HL-60/S4 treated with retinoic acid at 250 ng/mL for 4 days and 3 days (cell line): ENCODE measurements around the gene TFE3.

Source experiments
- in situ Hi-C: fragments of 300-500 bp; cut with MboI; formaldehyde crosslinking; loops from 2 replicates; pipeline ENCODE4 v1.7.0; 2022; ENCODE audit warnings: low sequenced_read_pairs

TFE3 gene, protein sequence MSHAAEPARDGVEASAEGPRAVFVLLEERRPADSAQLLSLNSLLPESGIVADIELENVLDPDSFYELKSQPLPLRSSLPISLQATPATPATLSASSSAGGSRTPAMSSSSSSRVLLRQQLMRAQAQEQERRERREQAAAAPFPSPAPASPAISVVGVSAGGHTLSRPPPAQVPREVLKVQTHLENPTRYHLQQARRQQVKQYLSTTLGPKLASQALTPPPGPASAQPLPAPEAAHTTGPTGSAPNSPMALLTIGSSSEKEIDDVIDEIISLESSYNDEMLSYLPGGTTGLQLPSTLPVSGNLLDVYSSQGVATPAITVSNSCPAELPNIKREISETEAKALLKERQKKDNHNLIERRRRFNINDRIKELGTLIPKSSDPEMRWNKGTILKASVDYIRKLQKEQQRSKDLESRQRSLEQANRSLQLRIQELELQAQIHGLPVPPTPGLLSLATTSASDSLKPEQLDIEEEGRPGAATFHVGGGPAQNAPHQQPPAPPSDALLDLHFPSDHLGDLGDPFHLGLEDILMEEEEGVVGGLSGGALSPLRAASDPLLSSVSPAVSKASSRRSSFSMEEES

DNA sequence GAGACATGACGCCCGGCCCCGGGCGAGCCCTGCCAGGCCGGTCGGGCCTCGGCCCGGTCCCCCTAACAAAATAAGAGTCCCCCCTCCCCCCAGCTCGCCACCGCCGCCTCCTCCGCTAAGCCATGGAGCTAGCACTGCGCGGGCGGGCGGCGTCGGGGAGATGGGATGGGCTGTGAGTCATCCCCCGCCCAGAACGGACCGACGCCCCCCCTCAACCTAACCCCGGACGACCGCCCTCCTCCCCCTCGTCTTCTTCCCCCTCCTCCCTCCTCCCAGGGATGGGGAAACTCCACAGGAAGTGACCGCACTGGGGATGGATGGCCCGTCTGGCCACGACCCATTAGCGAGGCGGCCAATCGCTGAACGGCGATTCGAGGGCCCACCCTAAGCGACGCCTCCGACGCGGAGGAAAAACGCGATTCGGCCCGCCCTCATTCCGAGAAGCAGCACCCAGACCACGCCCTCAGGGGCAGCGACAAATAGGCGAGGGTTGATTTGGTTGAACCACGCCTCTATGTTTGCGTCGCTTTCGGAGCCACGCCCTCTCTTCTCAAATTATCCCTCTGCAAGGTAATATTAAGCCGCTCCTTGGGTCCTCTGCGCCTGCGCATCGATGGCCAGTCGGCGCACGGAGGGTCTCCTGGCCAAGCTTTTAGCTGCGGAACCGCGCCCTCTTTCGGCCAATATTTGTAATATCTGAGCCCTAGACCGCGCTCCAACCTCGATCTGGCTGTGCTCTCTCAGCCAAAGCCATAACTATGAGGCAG, at the start of gene TFE3:
TFE3 (minus strand) TSS at position 138 of the 767 bp plus-strand sequence; CDS start at position 7, 131 bp downstream.
- in situ Hi-C loops = no loop called here

DNA sequence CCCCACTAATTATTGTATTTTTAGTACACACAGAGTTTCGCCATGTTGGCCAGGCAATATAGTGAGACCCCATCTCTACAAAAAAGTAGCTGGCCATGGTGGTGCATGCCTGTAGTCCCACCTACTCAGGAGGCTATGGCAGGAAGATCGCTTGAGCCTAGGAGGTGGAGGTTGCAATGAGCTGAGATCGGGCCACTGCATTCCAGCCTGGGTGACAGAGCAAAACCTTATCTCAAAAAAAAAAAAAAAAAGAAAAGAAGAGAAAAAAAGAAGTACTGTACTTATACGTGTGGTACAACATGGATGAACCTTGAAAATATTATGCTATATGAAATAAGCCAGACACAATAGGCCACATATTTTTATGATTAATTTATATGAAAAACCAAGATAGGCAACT, 46.4 kb upstream of the TFE3 start:
- in situ Hi-C loops = no loop called here

DNA sequence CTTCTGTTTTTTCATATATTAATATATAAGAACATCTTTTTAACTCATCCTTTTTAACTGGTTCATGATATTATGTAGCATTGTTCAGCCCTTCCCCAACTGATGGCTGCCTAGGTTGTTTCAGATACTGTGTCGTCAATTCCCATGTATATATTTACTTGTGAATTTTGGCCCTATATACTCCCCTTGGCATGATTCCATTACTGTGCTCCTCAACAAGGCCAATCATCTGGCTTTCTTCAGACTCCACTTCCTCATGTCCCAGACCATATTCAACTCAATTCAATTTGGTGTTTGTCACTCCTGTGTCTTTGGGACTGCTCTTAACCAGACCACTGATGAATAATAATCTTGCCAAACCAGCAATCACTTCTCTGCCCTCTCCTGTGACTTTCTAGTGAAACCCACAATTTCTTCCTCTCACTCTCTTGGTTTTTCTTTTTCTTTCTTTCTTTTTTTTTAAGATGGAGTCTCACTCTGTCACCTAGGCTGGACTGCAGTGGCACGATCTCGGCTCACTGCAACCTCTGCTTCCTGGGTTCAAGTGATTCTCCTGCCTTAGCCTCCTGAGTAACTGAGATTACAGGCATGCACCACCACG, 39.2 kb upstream of the TFE3 start:
- in situ Hi-C loops = no loop called here

DNA sequence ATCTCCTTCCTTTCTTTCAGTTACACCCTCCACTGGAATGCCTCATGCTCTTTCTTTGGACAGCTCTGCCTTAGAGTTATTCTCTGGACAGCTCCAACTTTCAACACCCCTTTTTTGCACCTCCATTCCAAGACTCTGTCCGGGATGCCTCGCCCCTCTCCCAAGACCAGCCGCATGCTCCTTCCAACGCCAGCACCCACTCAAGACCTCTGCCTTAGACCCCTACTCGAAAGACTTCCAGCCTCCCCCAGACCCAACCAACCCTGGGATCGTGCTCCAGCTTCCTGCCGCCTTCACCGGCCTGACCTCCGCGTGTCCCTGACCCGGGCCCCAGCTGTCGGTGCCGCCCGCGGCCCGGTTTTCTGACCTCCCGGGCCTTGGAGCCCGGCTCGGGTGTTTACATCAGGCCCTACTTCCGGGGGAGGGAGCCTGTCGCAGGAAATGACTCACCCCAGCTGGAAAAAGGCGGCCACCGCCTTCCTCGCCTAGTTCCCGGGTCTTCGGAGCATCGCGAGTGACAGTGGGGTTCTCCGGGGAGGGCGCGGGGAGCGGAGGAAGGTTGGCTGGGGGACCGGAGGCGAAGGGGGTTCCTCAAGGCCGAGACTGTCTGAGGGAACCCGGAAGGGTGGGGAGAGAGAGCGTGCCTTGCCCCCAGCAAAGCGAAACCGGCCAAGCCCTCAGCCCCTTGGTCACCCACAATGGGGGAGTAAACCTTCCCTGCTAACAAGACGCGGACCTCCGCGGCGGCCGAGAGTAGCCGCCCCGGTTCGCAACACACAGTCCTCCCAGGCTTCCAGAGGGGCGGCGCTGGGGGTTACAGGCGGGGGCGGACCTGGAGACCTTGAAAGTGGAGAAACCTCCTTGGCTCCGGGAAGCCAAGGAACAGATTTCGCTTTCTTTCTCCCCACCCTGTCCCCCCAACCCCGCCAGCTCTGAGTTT, 36.6 kb upstream of the TFE3 start, which contains the start of gene WDR45:
WDR45 (minus strand) TSS at position 399 of the 940 bp plus-strand sequence. CDS start 1,792 bp downstream, outside the sequence.
- in situ Hi-C loops = no loop called here

DNA sequence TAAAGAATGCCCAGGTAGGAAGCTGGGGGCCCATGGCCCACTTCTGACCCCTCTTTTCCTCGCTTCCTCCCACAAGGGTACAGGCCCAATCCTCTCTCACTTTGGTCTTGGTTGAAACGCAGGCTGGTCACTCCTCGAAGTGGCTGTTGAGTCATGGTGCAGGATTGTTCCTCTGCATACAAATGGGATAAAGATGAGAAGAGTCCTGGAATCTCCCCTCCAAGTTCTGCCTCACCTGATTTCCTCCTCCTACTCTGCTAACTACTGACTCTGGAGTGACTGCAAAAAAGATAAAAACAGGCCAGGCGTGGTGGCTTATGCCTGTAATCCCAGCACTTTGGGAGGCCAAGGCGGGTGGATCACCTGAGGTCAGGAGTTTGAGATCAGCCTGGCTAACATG, 34.8 kb upstream of the TFE3 start:
- in situ Hi-C loops = no loop called here

DNA sequence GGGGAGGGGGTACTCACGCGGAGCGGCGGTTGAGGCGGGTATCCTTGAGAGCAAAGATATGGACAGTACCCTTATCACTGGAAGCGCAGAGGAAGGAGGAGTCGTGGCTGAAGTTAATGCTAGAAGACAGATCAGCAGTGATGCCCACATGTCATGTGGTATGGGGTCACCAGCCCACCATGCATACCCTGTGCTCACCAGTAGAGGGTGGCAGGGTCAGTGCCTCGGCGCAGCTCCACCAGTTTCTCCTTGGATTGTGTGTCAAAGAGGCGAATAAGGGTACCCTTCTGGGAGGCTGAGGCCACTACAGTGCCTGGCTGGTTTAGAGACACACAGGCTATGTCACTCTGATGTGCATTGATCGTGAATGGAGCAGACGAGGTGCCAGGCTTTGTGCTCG, 32.2 kb upstream of the TFE3 start:
- in situ Hi-C loops = no loop called here

DNA sequence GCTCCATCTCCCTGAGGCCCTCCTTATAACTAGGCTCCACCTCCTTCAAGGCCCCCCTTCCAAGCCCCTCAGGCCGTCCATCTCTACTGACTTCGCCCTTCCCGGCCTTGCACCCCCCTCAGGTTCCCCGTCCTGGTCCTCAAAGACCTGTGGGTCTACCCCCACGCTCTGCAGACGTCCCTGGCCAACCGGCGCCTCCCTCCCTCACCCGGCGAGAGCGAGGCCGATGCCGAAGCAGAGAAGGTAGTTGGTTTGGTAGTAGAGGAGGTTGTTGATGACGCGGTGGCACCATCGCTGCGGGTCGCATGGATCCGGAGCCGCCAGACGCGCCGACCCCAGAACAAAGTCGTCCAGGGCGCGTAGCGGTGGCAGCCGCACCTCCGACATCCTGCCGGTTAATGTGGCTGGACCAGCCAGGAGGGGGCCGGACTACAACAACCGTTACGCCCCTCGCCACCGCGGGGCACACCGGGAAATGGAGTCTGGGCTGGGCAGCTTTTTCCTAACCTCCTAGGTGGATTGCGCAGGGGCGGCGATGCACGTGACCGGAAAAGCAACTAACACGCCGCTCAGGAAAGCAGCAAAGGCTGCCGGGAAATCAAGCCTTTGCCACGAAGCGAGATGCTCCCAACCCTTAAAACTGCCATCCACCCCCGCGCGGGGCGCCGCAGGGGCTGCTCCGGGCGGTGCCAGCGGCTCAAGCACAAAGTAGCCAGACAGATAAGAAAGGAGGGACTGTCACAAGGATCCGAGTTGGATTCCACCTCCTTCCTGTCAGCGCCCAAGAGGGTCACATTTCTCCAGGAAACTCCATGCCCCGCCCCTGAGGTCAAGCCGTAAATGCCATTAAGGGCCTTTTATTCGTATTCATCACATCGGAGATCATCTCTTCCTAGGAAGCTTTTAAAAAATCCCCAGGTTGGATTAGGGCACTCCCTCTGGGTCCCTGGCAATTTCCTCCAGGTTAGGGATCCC, 30.7 kb upstream of the TFE3 start, which contains the start of gene PRAF2:
PRAF2 (minus strand) TSS at position 402 of the 975 bp plus-strand sequence; CDS start at position 387, 15 bp downstream.
- in situ Hi-C loops = no loop called here

DNA sequence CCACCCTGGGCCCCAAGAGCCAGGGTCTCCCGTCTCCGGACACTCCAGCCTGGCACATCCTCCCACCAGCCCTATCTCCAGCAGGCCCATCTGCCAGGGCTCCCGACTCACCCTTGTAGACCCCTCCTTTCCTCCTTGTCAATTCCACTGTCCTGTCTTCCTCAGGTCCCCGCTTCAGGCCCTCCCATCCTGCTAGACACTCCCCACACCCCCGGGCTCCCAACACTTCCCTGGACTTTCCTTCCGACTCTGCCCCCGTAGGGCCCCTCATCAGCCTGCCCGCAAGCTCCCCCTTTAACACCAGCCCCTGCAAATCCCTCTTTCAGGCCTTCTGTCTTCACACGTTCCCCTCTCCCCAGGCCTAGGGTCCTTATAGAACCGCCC, 29.5 kb upstream of the TFE3 start:
- in situ Hi-C loops = no loop called here

DNA sequence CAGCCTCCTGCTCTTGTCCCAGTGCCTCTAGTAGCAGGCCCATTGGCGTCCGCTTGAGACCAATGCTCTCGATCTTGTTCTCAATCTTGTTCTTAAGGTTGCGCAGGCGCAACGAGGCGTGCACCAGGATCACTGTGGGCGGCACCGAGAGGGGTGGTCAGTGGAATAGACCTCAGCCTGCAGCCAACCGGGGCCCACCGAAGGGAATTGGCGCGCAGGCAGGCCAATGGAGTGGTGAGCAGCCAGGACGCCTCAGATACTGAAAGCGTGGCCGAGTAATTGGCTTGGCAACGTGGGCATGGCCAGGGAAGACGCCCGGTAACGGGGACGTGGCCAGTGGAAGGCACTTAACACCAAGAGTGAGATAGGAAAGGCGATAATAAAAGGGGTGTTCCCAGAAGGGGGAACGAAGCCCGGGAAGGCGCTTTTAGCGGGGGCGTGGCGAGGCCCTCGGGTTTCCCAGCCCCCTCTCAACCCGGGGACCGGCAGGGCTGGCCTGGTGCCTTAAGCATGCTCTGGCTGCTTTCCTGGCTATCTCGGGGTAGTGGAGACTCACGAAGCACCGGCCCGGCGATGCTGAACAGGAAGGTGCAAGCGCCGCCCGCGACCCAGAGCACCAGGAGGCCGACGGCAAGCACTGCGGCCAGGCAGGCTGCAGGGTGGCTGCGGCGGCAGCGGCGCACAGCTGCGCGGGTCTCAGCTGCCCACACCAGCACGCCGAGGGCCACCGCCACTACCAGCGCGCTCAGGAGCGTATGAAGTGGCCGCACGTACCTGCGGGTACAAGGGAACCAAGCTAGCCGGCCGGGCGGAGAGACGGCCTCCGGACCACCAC, 28.9 kb upstream of the TFE3 start:
- in situ Hi-C loops = no loop called here

DNA sequence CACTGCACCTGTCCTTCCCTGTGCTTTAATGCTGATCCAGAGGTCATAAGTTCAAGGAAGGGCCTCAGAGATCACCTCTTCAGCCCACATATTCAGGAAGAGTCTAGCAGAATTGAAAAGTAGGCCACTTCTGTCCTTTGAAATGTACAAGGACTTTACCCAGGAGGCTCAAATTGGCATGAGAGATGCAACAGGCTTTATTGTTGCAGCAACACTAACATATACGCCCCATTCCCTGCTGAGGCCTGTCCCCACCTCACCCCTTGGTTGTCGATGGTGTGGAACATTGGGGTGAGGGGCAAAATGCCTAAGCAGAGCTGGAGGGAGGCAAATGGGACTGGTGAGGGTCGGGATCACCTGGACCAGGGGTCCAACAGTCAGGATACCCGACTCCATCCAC, 27.8 kb upstream of the TFE3 start:
- in situ Hi-C loops = no loop called here

DNA sequence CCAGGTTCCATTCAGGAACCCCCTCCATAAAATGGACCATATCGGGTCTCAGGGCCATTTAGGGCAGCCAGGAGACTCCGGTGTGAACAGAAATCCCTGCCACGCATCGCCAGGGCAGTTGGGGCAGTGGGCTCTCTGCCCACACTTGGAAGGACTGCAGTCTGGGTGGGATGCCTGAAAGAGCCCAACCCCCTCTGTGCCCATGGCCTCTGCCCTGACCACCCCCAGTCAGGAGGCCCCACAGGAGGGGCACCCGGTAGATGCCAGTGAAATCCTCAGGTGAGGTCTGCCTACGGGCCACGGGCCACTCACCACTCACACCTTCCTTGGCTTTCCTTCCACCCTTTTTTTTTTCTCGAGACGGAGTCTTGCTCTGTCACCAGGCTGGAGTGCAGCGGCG, 25.9 kb upstream of the TFE3 start:
- in situ Hi-C loops = no loop called here

DNA sequence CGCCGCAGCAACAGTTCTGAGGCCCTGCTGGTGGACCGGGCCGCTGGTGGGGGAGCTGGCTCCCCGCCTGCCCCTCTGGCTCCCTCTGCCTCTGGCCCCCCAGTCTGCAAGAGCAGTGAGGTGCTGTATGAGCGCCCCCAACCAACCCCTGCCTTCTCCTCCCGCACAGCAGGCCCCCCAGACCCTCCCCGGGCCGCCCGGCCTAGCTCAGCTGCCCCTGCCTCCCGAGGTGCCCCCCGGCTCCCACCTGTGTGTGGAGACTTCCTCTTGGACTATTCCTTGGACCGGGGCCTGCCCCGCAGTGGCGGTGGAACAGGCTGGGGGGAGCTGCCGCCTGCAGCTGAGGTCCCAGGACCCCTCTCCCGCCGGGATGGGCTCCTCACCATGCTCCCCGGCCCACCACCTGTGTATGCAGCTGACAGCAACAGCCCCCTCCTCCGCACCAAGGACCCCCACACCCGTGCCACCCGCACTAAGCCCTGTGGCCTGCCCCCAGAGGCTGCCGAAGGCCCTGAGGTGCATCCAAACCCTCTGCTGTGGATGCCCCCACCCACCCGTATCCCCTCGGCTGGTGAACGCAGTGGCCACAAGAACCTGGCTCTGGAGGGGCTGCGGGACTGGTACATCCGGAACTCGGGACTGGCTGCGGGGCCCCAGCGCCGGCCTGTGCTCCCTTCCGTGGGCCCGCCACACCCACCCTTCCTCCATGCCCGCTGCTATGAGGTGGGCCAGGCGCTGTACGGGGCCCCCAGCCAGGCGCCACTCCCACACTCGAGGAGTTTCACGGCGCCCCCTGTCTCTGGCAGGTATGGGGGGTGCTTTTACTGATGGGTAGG, 24.3 kb upstream of the TFE3 start:
- in situ Hi-C loops = no loop called here

DNA sequence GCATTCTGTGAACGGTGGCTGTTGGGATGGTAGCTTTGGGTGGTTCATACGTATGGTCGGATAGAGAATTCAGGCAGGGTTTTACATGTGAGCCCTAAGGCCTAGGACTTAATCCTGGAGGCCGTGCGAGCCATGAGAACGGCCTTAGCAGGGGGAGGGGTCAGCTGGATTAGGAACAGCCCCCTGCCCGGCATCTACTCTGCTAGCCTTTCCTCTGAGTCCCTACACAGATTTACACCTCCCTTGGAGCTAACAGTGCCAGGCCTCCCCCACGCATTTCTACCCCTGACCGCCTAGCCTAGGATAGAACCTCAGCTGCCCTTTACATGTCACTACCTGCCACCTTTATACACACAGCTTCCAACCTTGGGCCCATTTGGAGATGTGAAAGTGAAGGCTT, 23.5 kb upstream of the TFE3 start:
- in situ Hi-C loops = no loop called here

DNA sequence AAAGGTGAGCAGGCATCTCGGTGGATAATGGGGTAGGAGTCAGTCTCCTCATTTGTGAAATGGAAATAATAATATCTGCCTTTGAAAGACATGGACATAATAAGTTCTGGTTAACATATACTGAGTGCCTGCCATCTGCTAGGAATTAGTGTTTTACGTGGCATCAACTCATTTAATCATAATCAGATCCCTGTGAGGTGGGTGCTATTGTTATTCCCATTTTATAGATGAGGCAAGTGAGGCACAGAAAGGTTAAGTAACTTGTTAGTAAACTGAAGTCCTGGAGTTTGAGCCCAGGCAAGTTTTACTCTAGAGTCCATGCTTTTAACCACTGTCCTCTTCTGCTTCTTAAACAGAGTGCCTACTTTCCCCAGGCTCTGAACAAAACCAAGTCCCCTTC, 23.1 kb upstream of the TFE3 start:
- in situ Hi-C loops = no loop called here

DNA sequence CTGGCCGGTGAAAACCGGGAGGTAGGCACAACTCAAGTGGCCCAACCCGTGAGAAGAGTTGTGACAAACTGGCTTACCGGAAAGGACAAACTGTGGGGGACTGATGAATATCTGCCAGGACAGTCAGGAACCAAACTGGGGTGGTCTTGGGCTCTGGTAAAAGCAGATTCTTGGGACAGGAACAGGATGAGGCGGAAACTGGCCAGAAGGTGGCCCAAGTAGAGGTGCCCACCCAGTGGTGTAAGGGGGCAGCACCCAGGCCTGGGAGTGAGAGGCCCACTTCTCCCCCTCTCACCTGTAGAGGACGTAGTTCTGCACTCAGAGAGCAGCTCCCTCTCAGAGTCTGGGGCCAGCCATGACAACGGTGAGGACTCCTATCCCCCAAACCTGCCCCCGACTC, 21.6 kb upstream of the TFE3 start:
- in situ Hi-C loops = no loop called here

DNA sequence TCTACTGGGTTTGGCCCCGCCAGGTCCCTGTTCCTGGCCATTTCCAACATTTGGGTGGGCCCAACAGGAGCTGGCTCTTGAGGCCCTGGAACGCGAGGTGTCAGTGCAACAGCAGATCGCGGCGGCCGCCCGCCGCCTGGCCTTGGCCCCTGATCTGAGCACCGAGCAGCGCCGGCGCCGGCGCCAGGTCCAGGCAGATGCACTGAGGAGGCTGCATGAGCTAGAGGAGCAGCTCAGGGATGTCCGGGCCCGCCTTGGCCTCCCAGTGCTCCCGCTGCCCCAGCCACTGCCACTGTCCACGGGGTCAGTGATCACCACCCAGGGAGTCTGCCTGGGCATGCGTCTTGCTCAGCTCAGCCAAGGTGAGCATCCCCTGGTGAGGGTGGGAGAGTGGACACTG, 21.1 kb upstream of the TFE3 start:
- in situ Hi-C loops = no loop called here

DNA sequence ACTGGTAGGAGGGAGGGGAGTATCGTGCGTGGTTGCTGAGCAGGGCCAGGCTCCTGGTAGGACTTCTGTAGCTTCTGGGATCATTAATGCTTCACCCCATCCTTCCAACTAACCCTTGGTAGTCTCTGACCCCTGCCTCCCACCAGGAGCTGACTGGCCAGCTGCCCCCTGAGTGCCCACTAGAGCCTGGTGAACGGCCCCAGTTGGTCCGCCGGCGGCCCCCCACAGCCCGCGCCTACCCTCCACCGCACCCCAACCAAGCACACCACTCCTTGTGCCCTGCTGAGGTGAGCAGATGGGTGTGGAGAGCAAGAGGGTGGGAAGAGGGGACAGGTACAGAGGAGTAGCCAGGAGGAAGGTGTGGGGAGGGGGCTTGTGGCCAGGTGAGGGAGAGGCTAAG, 20.6 kb upstream of the TFE3 start:
- in situ Hi-C loops = no loop called here
